ENCODE data around the gene NFE2. TPM values are rescaled to one million over a fixed set of nuclear protein-coding genes. Genes with fewer than 3 reads are reported as not detected.
A peak's percentile ranks its signal among the peaks of the same experiment; 100 is the strongest.
"Not testable (repeated sequence)": the region's sequence is repeated elsewhere in the genome, so short reads cannot be mapped to it uniquely, and the experiment has no call there.

NFE2 gene
- total RNA-seq, 1 experiment from 2014 or later, result not detected

- no peak overlapping the region for H3K4me3 ChIP-seq (ENCODE audit: low read depth, low read length, poor library complexity, severe bottlenecking)
- no peaks in the 10 kb centered on the region for H3K27me3 ChIP-seq (replicated peaks; ENCODE audit: insufficient read depth, low read depth, low read length, poor library complexity)
- intact Hi-C loops (cut with micrococcal nuclease; ENCODE audit: unreplicated experiment), result no loop called here
- peaks cover 6% of the 10 kb centered on the region for H3K4me1 ChIP-seq (ENCODE audit: insufficient read depth, low read length, poor library complexity, severe bottlenecking)
- TF ChIP-seq EZH2 (IDR thresholded peaks at IDR 0.05; ENCODE audit: borderline replicate concordance, low read depth, low read length, poor library complexity, severe bottlenecking), result no peak
- no peak for TF ChIP-seq CTCF (conservative IDR thresholded peaks at IDR 0.05; ENCODE audit: low read depth, low read length)
- CTCF ChIA-PET, result interaction anchor here (1.0 kb wide), 1 partner anchor 35 kb away, joined by 3 read pairs; no protein-coding TSS in a partner anchor
- POLR2A ChIA-PET (ENCODE audit: low non-redundant PET), result no interaction called here
- DNase-seq (ENCODE audit: low spot score), result no peak
- H3K27ac ChIP-seq (ENCODE audit: low read depth, low read length, poor library complexity, severe bottlenecking), result no peak overlapping the region
- H3K9me3 ChIP-seq (ENCODE audit: low read depth, low read length, poor library complexity, severe bottlenecking), result no peaks in the 10 kb centered on the region
- BruUV-seq (replicated peaks), result no TSS peak
- peaks cover 6% of the 10 kb centered on the region for H3K36me3 ChIP-seq (ENCODE audit: insufficient read depth, low read length, poor library complexity, severe bottlenecking)
Observed at GRCh38 chr12:54328595-54329337, 28.0 kb upstream of the NFE2 start.

GRCh38 chr12:54325442-54326109, 24.8 kb upstream of the NFE2 start:
- peak; percentile 36 for DNase-seq (ENCODE audit: low spot score)
- H3K4me1 ChIP-seq (ENCODE audit: insufficient read depth, low read length, poor library complexity, severe bottlenecking); H3K9me3 ChIP-seq (ENCODE audit: low read depth, low read length, poor library complexity, severe bottlenecking); H3K36me3 ChIP-seq (ENCODE audit: insufficient read depth, low read length, poor library complexity, severe bottlenecking); H3K27me3 ChIP-seq (replicated peaks; ENCODE audit: insufficient read depth, low read depth, low read length, poor library complexity): not testable (repeated sequence)
- Histone ChIP-seq H3K27ac (ENCODE audit: low read depth, low read length, poor library complexity, severe bottlenecking) (peak overlapping the region; percentile 83), H3K4me3 (ENCODE audit: low read depth, low read length, poor library complexity, severe bottlenecking) (peak overlapping the region; percentile 79)
- POLR2A ChIA-PET (ENCODE audit: low non-redundant PET), result interaction anchor here (0.6 to 0.7 kb wide), 7 partner anchors 13 to 359 kb away, joined by 4 to 7 read pairs (median 5); partner anchors contain the start of genes CBX5 and HNRNPA1
- CTCF ChIA-PET, result interaction anchor here (0.5 to 1.5 kb wide), 29 partner anchors 10 to 884 kb away, joined by 3 to 14 read pairs (median 5); partner anchors contain the start of gene HNRNPA1
- BruUV-seq (replicated peaks), result TSS peak; percentile 88
- intact Hi-C loops (cut with micrococcal nuclease; ENCODE audit: unreplicated experiment), result loop anchor here (2.0 kb wide), 1 partner anchor 67 kb away; no protein-coding TSS in a partner anchor

- H3K36me3 ChIP-seq (ENCODE audit: insufficient read depth, low read length, poor library complexity, severe bottlenecking), result peaks cover 6% of the 10 kb centered on the region
- POLR2A ChIA-PET (ENCODE audit: low non-redundant PET), result interaction anchor here (0.6 to 0.7 kb wide), 9 partner anchors 14 to 407 kb away, joined by 3 to 7 read pairs (median 4); partner anchors contain the start of genes CBX5 and HNRNPA1
Observed at GRCh38 chr12:54324617-54325441, 24.0 kb upstream of the NFE2 start, which contains the start of gene COPZ1. TSS of gene COPZ1 (plus strand) at chr12:54325131. CDS start at chr12:54325164, 33 bp downstream.

More at GRCh38 chr12:54324617-54325441, 24.0 kb upstream of the NFE2 start, which contains the start of gene COPZ1:
- H3K27ac ChIP-seq (ENCODE audit: low read depth, low read length, poor library complexity, severe bottlenecking), result peak within 1 kb of the TSS; percentile 83
- peak; percentile 100 for DNase-seq (ENCODE audit: low spot score)
- TF ChIP-seq EZH2 (IDR thresholded peaks at IDR 0.05; ENCODE audit: borderline replicate concordance, low read depth, low read length, poor library complexity, severe bottlenecking), result no peak
- TF ChIP-seq CTCF (conservative IDR thresholded peaks at IDR 0.05; ENCODE audit: low read depth, low read length), result peak; percentile 89
- no peaks in the 10 kb centered on the region for H3K27me3 ChIP-seq (replicated peaks; ENCODE audit: insufficient read depth, low read depth, low read length, poor library complexity)
- H3K4me1 ChIP-seq (ENCODE audit: insufficient read depth, low read length, poor library complexity, severe bottlenecking), result peaks cover 6% of the 10 kb centered on the region
- CTCF ChIA-PET, result interaction anchor here (0.5 to 1.5 kb wide), 29 partner anchors 11 to 884 kb away, joined by 3 to 14 read pairs (median 5); partner anchors contain the start of gene HNRNPA1
- BruUV-seq (replicated peaks), result no TSS peak
- H3K9me3 ChIP-seq (ENCODE audit: low read depth, low read length, poor library complexity, severe bottlenecking), result no peaks in the 10 kb centered on the region
- H3K4me3 ChIP-seq (ENCODE audit: low read depth, low read length, poor library complexity, severe bottlenecking), result peak within 1 kb of the TSS; percentile 79
- intact Hi-C loops (cut with micrococcal nuclease; ENCODE audit: unreplicated experiment), result loop anchor here (2.0 kb wide), 1 partner anchor 66 kb away; no protein-coding TSS in a partner anchor

All from A673 (cell line).